Measurements from ENCODE around the gene EML5. TPM values are rescaled to one million over a fixed set of nuclear protein-coding genes. Genes with fewer than 3 reads are reported as not detected.

Gene EML5
- total and polyA plus RNA-seq, 7 experiments from 2014 or later = 0.40 to 6.4 (median 3.3) TPM

DNA sequence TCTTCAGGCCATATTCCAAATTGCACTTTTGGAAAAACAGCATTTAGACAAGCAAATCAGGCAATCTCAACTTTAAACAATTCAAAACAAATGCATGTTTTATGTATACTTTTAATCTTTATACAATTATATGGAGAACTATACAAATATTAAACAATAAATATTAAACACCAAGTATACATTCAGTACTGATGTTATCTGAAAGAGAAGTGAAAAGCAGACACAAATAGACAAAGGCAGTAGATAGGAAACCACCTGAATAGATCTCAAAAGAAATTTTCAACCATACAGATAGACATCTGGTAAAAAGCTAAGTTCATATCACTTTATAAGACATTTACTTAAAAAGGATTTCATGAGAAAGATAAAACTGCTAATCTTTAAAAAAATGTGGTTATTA, 164.7 kb downstream of the EML5 start:
- Mint-ChIP-seq H3K4me1 (no peaks in the 10 kb centered on the region), H3K36me3 (peaks cover 0 to 27% (median 8%) of the 10 kb centered on the region in 5 donors), H3K27me3 (no peaks in the 10 kb centered on the region), H3K27ac (no peak overlapping the region), H3K4me3 (no peak overlapping the region), H3K9me3 (peaks cover 0 to 1% (median 0%) of the 10 kb centered on the region in 11 donors)
- CTCF ChIA-PET = no interaction called here
- Histone ChIP-seq H3K36me3 (ENCODE audit: control insufficient read depth in 2 of 3, insufficient read depth in 3 of 3, low read length in 3 of 3) (no peaks in the 10 kb centered on the region), H3K27ac (ENCODE audit: low read depth, low read length) (no peak overlapping the region), H3K9me3 (ENCODE audit: control insufficient read depth in 2 of 3, low read length in 3 of 3) (no peaks in the 10 kb centered on the region), H3K4me1 (ENCODE audit: control insufficient read depth in 2 of 2, insufficient read depth in 2 of 2, low read length in 2 of 2) (no peaks in the 10 kb centered on the region), H3K27me3 (ENCODE audit: control insufficient read depth in 2 of 2, insufficient read depth in 2 of 2, low read length in 2 of 2) (no peaks in the 10 kb centered on the region), H3K4me3 (ENCODE audit: low read length) (no peak overlapping the region)
- DNase-seq (no peak), ATAC-seq (no peak)
- intact Hi-C loops (cut with micrococcal nuclease) = no loop called here
- POLR2A ChIA-PET = no interaction called here

GRCh38 chr14:88625671-88626070, 167.1 kb downstream of the EML5 start:
- DNase-seq (no peak), ATAC-seq (no peak)
- ChIA-PET CTCF (no interaction called here), POLR2A (no interaction called here)
- H3K9me3 Mint-ChIP-seq = peaks cover 0 to 2% (median 0%) of the 10 kb centered on the region in 11 donors
- H3K27ac ChIP-seq (ENCODE audit: low read depth, low read length) = no peak overlapping the region
- no peaks in the 10 kb centered on the region for H3K36me3 ChIP-seq (ENCODE audit: control insufficient read depth in 2 of 3, insufficient read depth in 3 of 3, low read length in 3 of 3)
- peaks cover 0 to 27% (median 5%) of the 10 kb centered on the region in 5 donors for H3K36me3 Mint-ChIP-seq
- no peaks in the 10 kb centered on the region for H3K27me3 ChIP-seq (ENCODE audit: control insufficient read depth in 2 of 2, insufficient read depth in 2 of 2, low read length in 2 of 2)
- H3K4me1 ChIP-seq (ENCODE audit: control insufficient read depth in 2 of 2, insufficient read depth in 2 of 2, low read length in 2 of 2) = no peaks in the 10 kb centered on the region
- H3K4me3 ChIP-seq (ENCODE audit: low read length) = no peak overlapping the region
- intact Hi-C loops (cut with micrococcal nuclease) = no loop called here
- H3K9me3 ChIP-seq (ENCODE audit: control insufficient read depth in 2 of 3, low read length in 3 of 3) = no peaks in the 10 kb centered on the region
- H3K27ac Mint-ChIP-seq = no peak overlapping the region
- H3K4me1 Mint-ChIP-seq = no peaks in the 10 kb centered on the region
- H3K27me3 Mint-ChIP-seq = no peaks in the 10 kb centered on the region
- no peak overlapping the region for H3K4me3 Mint-ChIP-seq

DNA sequence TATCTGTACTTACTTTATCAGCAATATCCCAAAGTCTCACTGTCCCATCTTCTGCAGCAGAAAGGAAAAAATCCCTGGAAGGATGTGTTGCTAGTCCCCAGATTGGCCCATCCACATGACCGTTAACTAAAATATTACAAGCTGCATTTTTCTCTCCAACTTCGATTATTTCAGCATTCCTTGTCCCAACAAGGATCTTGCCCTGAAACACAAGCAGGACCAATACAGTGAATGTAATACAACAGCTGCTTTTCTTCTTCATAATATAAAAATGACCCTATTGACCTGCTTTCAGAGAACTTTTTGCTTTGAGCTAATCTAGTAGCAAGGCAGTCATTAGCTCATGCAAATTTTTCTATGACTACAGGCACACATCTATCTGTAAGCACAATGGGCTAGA, 171.7 kb downstream of the EML5 start:
- Mint-ChIP-seq H3K27ac (peak overlapping the region in 1 of 9 donors; percentile 30), H3K4me3 (no peak overlapping the region), H3K4me1 (no peaks in the 10 kb centered on the region), H3K9me3 (peaks cover 0 to 1% (median 0%) of the 10 kb centered on the region in 11 donors), H3K36me3 (peaks cover 3 to 31% (median 16%) of the 10 kb centered on the region in 5 donors), H3K27me3 (no peaks in the 10 kb centered on the region)
- ChIA-PET CTCF (no interaction called here), POLR2A (no interaction called here)
- no peak for DNase-seq
- Histone ChIP-seq H3K4me3 (ENCODE audit: low read length) (no peak overlapping the region), H3K9me3 (ENCODE audit: control insufficient read depth in 2 of 3, low read length in 3 of 3) (no peaks in the 10 kb centered on the region), H3K36me3 (ENCODE audit: control insufficient read depth in 2 of 3, insufficient read depth in 3 of 3, low read length in 3 of 3) (no peaks in the 10 kb centered on the region), H3K4me1 (ENCODE audit: control insufficient read depth in 2 of 2, insufficient read depth in 2 of 2, low read length in 2 of 2) (no peaks in the 10 kb centered on the region), H3K27me3 (ENCODE audit: control insufficient read depth in 2 of 2, insufficient read depth in 2 of 2, low read length in 2 of 2) (no peaks in the 10 kb centered on the region), H3K27ac (ENCODE audit: low read depth, low read length) (no peak overlapping the region)
- ATAC-seq = no peak
- intact Hi-C loops (cut with micrococcal nuclease) = no loop called here

DNA sequence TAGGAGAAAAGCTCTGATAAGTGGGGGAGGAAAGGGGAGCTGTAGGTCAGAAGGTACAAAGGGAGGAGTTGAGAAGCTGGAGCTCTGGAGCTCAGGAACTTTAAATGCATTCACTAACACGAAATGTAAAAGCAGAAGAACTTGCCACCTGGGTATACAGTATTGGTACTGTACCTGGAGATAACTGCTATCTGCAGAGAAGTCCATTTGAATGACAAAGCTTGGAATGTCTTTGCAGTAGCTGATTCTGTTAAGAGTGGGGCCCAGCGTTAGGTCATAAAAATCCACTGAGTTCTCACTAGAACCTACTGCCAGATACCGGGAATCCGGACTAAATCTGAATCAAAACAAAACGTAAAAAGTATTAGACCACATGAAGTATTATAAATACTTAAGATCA, 174.3 kb downstream of the EML5 start:
- Histone ChIP-seq H3K4me3 (ENCODE audit: low read length) (no peak overlapping the region), H3K9me3 (ENCODE audit: control insufficient read depth in 2 of 3, low read length in 3 of 3) (no peaks in the 10 kb centered on the region), H3K4me1 (ENCODE audit: control insufficient read depth in 2 of 2, insufficient read depth in 2 of 2, low read length in 2 of 2) (no peaks in the 10 kb centered on the region), H3K27me3 (ENCODE audit: control insufficient read depth in 2 of 2, insufficient read depth in 2 of 2, low read length in 2 of 2) (no peaks in the 10 kb centered on the region), H3K36me3 (ENCODE audit: control insufficient read depth in 2 of 3, insufficient read depth in 3 of 3, low read length in 3 of 3) (no peaks in the 10 kb centered on the region), H3K27ac (ENCODE audit: low read depth, low read length) (no peak overlapping the region)
- Mint-ChIP-seq H3K27me3 (no peaks in the 10 kb centered on the region), H3K27ac (peak overlapping the region in 1 of 9 donors; percentile 17), H3K4me3 (no peak overlapping the region), H3K4me1 (peaks cover 1 to 3% (median 3%) of the 10 kb centered on the region in 7 donors), H3K36me3 (peaks cover 0 to 21% (median 9%) of the 10 kb centered on the region in 5 donors), H3K9me3 (peaks cover 0 to 1% (median 0%) of the 10 kb centered on the region in 11 donors)
- ATAC-seq (no peak), DNase-seq (no peak)
- POLR2A ChIA-PET = no interaction called here
- CTCF ChIA-PET = no interaction called here
- intact Hi-C loops (cut with micrococcal nuclease) = no loop called here

GRCh38 chr14:88617479-88617878, 175.3 kb downstream of the EML5 start:
- no peaks in the 10 kb centered on the region for H3K9me3 ChIP-seq (ENCODE audit: control insufficient read depth in 2 of 3, low read length in 3 of 3)
- peaks cover 0 to 26% (median 9%) of the 10 kb centered on the region in 5 donors for H3K36me3 Mint-ChIP-seq
- peaks cover 0 to 1% (median 0%) of the 10 kb centered on the region in 11 donors for H3K9me3 Mint-ChIP-seq
- no peaks in the 10 kb centered on the region for H3K36me3 ChIP-seq (ENCODE audit: control insufficient read depth in 2 of 3, insufficient read depth in 3 of 3, low read length in 3 of 3)
- H3K27ac ChIP-seq (ENCODE audit: low read depth, low read length) = no peak overlapping the region
- DNase-seq (no peak), ATAC-seq (no peak)
- peaks cover 3 to 11% (median 9%) of the 10 kb centered on the region in 7 donors for H3K4me1 Mint-ChIP-seq
- H3K27me3 ChIP-seq (ENCODE audit: control insufficient read depth in 2 of 2, insufficient read depth in 2 of 2, low read length in 2 of 2) = no peaks in the 10 kb centered on the region
- no peak overlapping the region for H3K4me3 Mint-ChIP-seq
- ChIA-PET CTCF (no interaction called here), POLR2A (no interaction called here)
- no peaks in the 10 kb centered on the region for H3K4me1 ChIP-seq (ENCODE audit: control insufficient read depth in 2 of 2, insufficient read depth in 2 of 2, low read length in 2 of 2)
- H3K4me3 ChIP-seq (ENCODE audit: low read length) = no peak overlapping the region
- intact Hi-C loops (cut with micrococcal nuclease) = no loop called here
- no peaks in the 10 kb centered on the region for H3K27me3 Mint-ChIP-seq
- no peak overlapping the region for H3K27ac Mint-ChIP-seq

- no peak overlapping the region for H3K27ac ChIP-seq (ENCODE audit: low read depth, low read length)
- H3K27me3 Mint-ChIP-seq = no peaks in the 10 kb centered on the region
- H3K4me3 ChIP-seq (ENCODE audit: low read length) = no peak overlapping the region
- POLR2A ChIA-PET = no interaction called here
- no peak for ATAC-seq
- peaks cover 0 to 5% (median 0%) of the 10 kb centered on the region in 3 experiments for H3K36me3 ChIP-seq (ENCODE audit: control insufficient read depth in 2 of 3, insufficient read depth in 3 of 3, low read length in 3 of 3)
- CTCF ChIA-PET = no interaction called here
- H3K4me3 Mint-ChIP-seq = no peak overlapping the region
- no peak for DNase-seq
- H3K9me3 Mint-ChIP-seq = no peaks in the 10 kb centered on the region
- no peaks in the 10 kb centered on the region for H3K27me3 ChIP-seq (ENCODE audit: control insufficient read depth in 2 of 2, insufficient read depth in 2 of 2, low read length in 2 of 2)
- H3K4me1 ChIP-seq (ENCODE audit: control insufficient read depth in 2 of 2, insufficient read depth in 2 of 2, low read length in 2 of 2) = no peaks in the 10 kb centered on the region
- peaks cover 2 to 26% (median 13%) of the 10 kb centered on the region in 5 donors for H3K36me3 Mint-ChIP-seq
- H3K9me3 ChIP-seq (ENCODE audit: control insufficient read depth in 2 of 3, low read length in 3 of 3) = no peaks in the 10 kb centered on the region
- H3K27ac Mint-ChIP-seq = peak overlapping the region in 2 of 9 donors; percentile 6 to 38
- intact Hi-C loops (cut with micrococcal nuclease) = no loop called here
- H3K4me1 Mint-ChIP-seq = peaks cover 3 to 14% (median 13%) of the 10 kb centered on the region in 7 donors
These were observed 176.1 kb downstream of the EML5 start for GRCh38 chr14:88616697-88617096.

DNA sequence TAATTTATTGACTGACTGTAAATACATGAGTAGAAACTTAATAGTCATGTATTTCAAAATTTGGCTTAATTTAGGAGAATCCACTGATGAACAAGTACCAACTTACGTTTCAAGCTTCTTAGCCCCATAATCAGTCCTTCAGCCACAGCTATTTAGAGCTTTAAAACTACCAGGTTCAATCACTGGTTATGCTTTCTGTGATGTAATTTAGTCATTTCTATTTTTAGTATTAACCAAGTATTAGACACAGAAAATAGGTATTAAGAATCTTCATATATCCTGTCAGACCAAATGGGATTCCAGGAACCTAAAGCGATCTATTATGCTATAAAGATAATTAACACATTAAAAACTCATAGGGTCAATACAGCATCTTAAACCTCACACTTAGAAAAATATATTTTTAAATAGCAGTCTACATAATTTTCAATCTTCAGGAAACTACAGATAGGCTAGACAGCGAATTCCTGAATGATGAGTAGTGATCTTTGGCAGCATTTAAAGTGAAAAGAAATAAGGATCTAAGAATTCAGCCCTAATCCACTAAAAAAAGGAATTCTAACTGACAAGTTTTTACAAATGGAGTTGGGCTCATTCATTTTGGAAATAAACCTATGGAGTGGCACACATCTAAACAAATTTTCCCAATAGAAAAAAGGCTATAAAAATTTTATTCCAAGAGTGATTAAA, 178.4 kb downstream of the EML5 start:
- ATAC-seq (no peak), DNase-seq (no peak)
- intact Hi-C loops (cut with micrococcal nuclease) = no loop called here
- H3K36me3 ChIP-seq (ENCODE audit: control insufficient read depth in 2 of 3, insufficient read depth in 3 of 3, low read length in 3 of 3) = peaks cover 0 to 29% (median 6%) of the 10 kb centered on the region in 3 experiments
- Mint-ChIP-seq H3K27me3 (no peaks in the 10 kb centered on the region), H3K27ac (no peak overlapping the region), H3K4me1 (peaks cover 3 to 18% (median 14%) of the 10 kb centered on the region in 7 donors), H3K36me3 (peaks cover 8 to 43% (median 25%) of the 10 kb centered on the region in 5 donors), H3K4me3 (no peak overlapping the region), H3K9me3 (no peaks in the 10 kb centered on the region)
- no peak overlapping the region for H3K4me3 ChIP-seq (ENCODE audit: low read length)
- no peak overlapping the region for H3K27ac ChIP-seq (ENCODE audit: low read depth, low read length)
- CTCF ChIA-PET = no interaction called here
- H3K4me1 ChIP-seq (ENCODE audit: control insufficient read depth in 2 of 2, insufficient read depth in 2 of 2, low read length in 2 of 2) = no peaks in the 10 kb centered on the region
- H3K27me3 ChIP-seq (ENCODE audit: control insufficient read depth in 2 of 2, insufficient read depth in 2 of 2, low read length in 2 of 2) = no peaks in the 10 kb centered on the region
- POLR2A ChIA-PET = no interaction called here
- no peaks in the 10 kb centered on the region for H3K9me3 ChIP-seq (ENCODE audit: control insufficient read depth in 2 of 3, low read length in 3 of 3)

All from naive thymus-derived CD4-positive, alpha-beta T cell (primary cell).